Coronary artery (tissue), 2 donors: Measurements from ENCODE around the gene C2orf69.

ENCODE experiments used
- DNase-seq: peaks from one replicate; pipeline ENCODE4 v3.0.0-alpha.2; 2017; ENCODE audit warnings: low spot score
- H3K27ac ChIP-seq, 2 donors: fragments of 200-600 bp; sonication (generic); one replicate each; pipeline ENCODE4 v1.5.1; 2016 to 2019
- H3K4me3 ChIP-seq: fragments of 200-600 bp; sonication (generic); 2 replicates; pipeline ENCODE4 v1.5.1; 2016; ENCODE audit warnings: mild to moderate bottlenecking, moderate library complexity
- CTCF ChIP-seq: fragments of 200-600 bp; sonication (generic); IDR thresholded peaks from one replicate; pipeline ENCODE4 v1.5.1; 2019; ENCODE audit warnings: antibody characterized with exemption

The C2orf69 gene

GRCh38 chr2:199973703-199974102 is 62.6 kb downstream of the C2orf69 start:
- TF ChIP-seq CTCF: no peak
- Histone ChIP-seq H3K27ac (no peak overlapping the region), H3K4me3 (no peak overlapping the region)
- no peak for DNase-seq

DNA sequence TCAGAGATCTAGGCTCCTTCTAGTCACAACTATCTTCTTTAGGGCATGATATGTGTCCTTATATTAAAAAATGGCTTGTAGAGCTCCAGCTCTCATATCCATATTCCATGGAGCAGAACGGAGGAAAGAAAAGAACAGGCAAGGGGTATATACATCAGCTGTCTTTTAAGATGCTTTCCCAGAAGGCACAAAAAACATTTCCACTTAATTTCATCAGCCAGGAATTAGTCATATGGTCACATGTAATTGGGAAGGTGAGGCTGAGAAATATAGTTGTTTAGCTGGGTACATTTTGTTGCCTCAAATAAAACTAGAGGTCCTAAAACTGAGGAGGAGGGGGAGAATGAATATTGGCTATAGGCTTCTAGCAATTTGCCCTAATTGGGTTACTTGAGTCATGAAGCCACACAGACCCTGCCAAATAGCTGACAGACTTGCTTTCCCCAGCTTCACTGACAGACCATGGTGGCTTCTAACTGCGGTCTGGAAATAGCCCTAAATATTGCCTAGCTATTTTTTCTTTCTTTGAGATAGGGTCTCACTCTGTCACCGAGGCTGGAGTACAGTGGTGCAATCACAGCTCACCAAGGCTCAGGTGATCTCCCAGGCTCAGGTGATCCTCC is 64.3 kb downstream of the C2orf69 start:
- Histone ChIP-seq H3K4me3 (no peak overlapping the region), H3K27ac (no peak overlapping the region)
- no peak for TF ChIP-seq CTCF
- DNase-seq: no peak
